WTC11 (cell line): ENCODE measurements around the gene BMP7. TPM values are rescaled to one million over a fixed set of nuclear protein-coding genes. Genes with fewer than 3 reads are reported as not detected.

Experiments used
- ATAC-seq: fragments of 200-7000 bp; cut with Tn5 transposase; 2 replicates; pipeline ENCODE4 v1.10.0; 2021; ENCODE audit warnings: mild to moderate bottlenecking, moderate library complexity
- CTCF ChIA-PET: fragments of 300-600 bp; sonication (Branson Sonifier 250); formaldehyde crosslinking; loops from one replicate; lab custom pipeline; 2021; ENCODE audit warnings: antibody characterized with exemption; lab: Charles Lee
- POLR2A ChIA-PET: fragments of 350-600 bp; sonication (Branson Sonifier 250); formaldehyde crosslinking; loops from one replicate; lab custom pipeline; 2021; ENCODE audit warnings: antibody characterized with exemption; lab: Charles Lee
- DNase-seq: peaks from one replicate; pipeline ENCODE4 v3.0.0; 2021; ENCODE audit warnings: low spot score
- H3K27ac Mint-ChIP-seq: 2 replicates; pipeline ENCODE4 v1.8.0; 2021; ENCODE audit warnings: mixed read lengths
- H3K27me3 Mint-ChIP-seq: 2 replicates; pipeline ENCODE4 v1.8.0; 2021; ENCODE audit warnings: low read depth, mild to moderate bottlenecking, moderate library complexity, mixed read lengths
- H3K36me3 Mint-ChIP-seq: 2 replicates; pipeline ENCODE4 v1.8.0; 2021; ENCODE audit warnings: mixed read lengths
- H3K4me1 Mint-ChIP-seq: 2 replicates; pipeline ENCODE4 v1.8.0; 2022; ENCODE audit warnings: mixed read lengths
- H3K4me3 Mint-ChIP-seq: 2 replicates; pipeline ENCODE4 v1.8.0; 2021; ENCODE audit warnings: mild to moderate bottlenecking, moderate library complexity, mixed read lengths
- H3K9me3 Mint-ChIP-seq: 2 replicates; pipeline ENCODE4 v1.8.0; 2021; ENCODE audit warnings: mixed read lengths
- AFF4 ChIP-seq: sonication (generic); formaldehyde crosslinking; IDR thresholded peaks from 2 replicates; pipeline ENCODE4 v1.8.1; 2023; ENCODE audit warnings: mild to moderate bottlenecking, missing genetic modification reagents, borderline replicate concordance
- ATF3 ChIP-seq: sonication (generic); formaldehyde crosslinking; conservative IDR thresholded peaks from 2 replicates; pipeline ENCODE4 v1.8.1; 2022; ENCODE audit warnings: mild to moderate bottlenecking, missing genetic modification reagents
- CREB1 ChIP-seq: sonication (generic); formaldehyde crosslinking; IDR thresholded peaks from 2 replicates; pipeline ENCODE4 v1.8.0; 2023; ENCODE audit warnings: mild to moderate bottlenecking, missing genetic modification reagents
- E2F5 ChIP-seq: sonication (generic); formaldehyde crosslinking; IDR thresholded peaks from 2 replicates; pipeline ENCODE4 v1.8.1; 2022; ENCODE audit warnings: mild to moderate bottlenecking, moderate library complexity, missing genetic modification reagents
- ELF4 ChIP-seq: sonication (generic); formaldehyde crosslinking; IDR thresholded peaks from 2 replicates; pipeline ENCODE4 v1.8.1; 2022; ENCODE audit warnings: low read depth, mild to moderate bottlenecking, moderate library complexity, missing genetic modification reagents
- FOXP1 ChIP-seq: sonication (generic); formaldehyde crosslinking; IDR thresholded peaks from 2 replicates; pipeline ENCODE4 v1.8.0; 2022; ENCODE audit warnings: missing genetic modification reagents, mild to moderate bottlenecking, moderate library complexity, borderline replicate concordance
- HMGXB4 ChIP-seq: sonication (generic); formaldehyde crosslinking; IDR thresholded peaks from 2 replicates; pipeline ENCODE4 v1.8.1; 2023; ENCODE audit warnings: mild to moderate bottlenecking, moderate library complexity, missing genetic modification reagents
- JAZF1 ChIP-seq: fragments of 250-450 bp; sonication (Bioruptor Pico); IDR thresholded peaks from 2 replicates; pipeline ENCODE4 v1.9.0; 2021; ENCODE audit warnings: moderate library complexity, mild to moderate bottlenecking, inconsistent platforms
- NR1H2 ChIP-seq: sonication (generic); formaldehyde crosslinking; IDR thresholded peaks from 2 replicates; pipeline ENCODE4 v1.9.0; 2021; ENCODE audit warnings: mild to moderate bottlenecking, moderate library complexity, missing genetic modification reagents
- USF2 ChIP-seq: sonication (generic); formaldehyde crosslinking; IDR thresholded peaks from 2 replicates; pipeline ENCODE4 v1.8.1; 2023; ENCODE audit warnings: mild to moderate bottlenecking, missing genetic modification reagents, moderate library complexity
- ZBTB21 ChIP-seq: sonication (generic); formaldehyde crosslinking; IDR thresholded peaks from 2 replicates; pipeline ENCODE4 v1.8.1; 2023; ENCODE audit warnings: mild to moderate bottlenecking, missing genetic modification reagents, borderline replicate concordance
- ZNF219 ChIP-seq: sonication (generic); formaldehyde crosslinking; IDR thresholded peaks from 2 replicates; pipeline ENCODE4 v1.8.0; 2023; ENCODE audit warnings: missing genetic modification reagents, mild to moderate bottlenecking, borderline replicate concordance
- ZNF416 ChIP-seq: fragments of 250-450 bp; sonication (Bioruptor Pico); IDR thresholded peaks from 2 replicates; pipeline ENCODE4 v1.9.0; 2021; ENCODE audit warnings: mild to moderate bottlenecking, inconsistent platforms
- ZNF425 ChIP-seq: fragments of 250-450 bp; sonication (Bioruptor Pico); conservative IDR thresholded peaks from 2 replicates; pipeline ENCODE4 v1.9.0; 2021; ENCODE audit warnings: mild to moderate bottlenecking
- ZNF512 ChIP-seq: sonication (generic); formaldehyde crosslinking; IDR thresholded peaks from 2 replicates; pipeline ENCODE4 v1.8.1; 2022; ENCODE audit warnings: missing genetic modification reagents, borderline replicate concordance
- total RNA-seq: library from RNA; stranded (reverse); gene quantifications from 3 replicates; pipeline ENCODE4 v1.2.3, GENCODE V29; 2021

Gene BMP7
- total RNA-seq, 1 experiment from 2014 or later = 40.7 TPM

GRCh38 chr20:57162362-57162652 is 104.1 kb downstream of the BMP7 start (continued):
- no peak for TF ChIP-seq ZNF425
- TF ChIP-seq ATF3 (CRISPR knock-in tag) = no peak
- TF ChIP-seq HMGXB4 (CRISPR knock-in tag) = no peak
- no peak for TF ChIP-seq USF2 (CRISPR knock-in tag)
- no peak for TF ChIP-seq ZBTB21
- TF ChIP-seq ZNF416 (CRISPR knock-in tag) = no peak
- TF ChIP-seq CREB1 = no peak
- TF ChIP-seq AFF4 (CRISPR knock-in tag) = no peak
- TF ChIP-seq ZNF512 (CRISPR knock-in tag) = no peak

GRCh38 chr20:57161478-57162361 is 104.7 kb downstream of the BMP7 start:
- ATAC-seq = no peak
- Mint-ChIP-seq H3K36me3 (peaks cover 8% of the 10 kb centered on the region; the same call in 1 of the 2 replicates), H3K9me3 (peaks cover 14% of the 10 kb centered on the region), H3K27me3 (no peaks in the 10 kb centered on the region; the same call in 1 of the 2 replicates)
- CTCF ChIA-PET = no interaction called here
- TF ChIP-seq FOXP1 (CRISPR knock-in tag) (no peak), JAZF1 (CRISPR knock-in tag) (no peak), ELF4 (CRISPR knock-in tag) (no peak), E2F5 (CRISPR knock-in tag) (no peak), NR1H2 (CRISPR knock-in tag) (no peak), ZNF219 (CRISPR knock-in tag) (no peak)
- TF ChIP-seq, all 79 proteins: peak for 0
- no peak for DNase-seq
- peaks cover 12% of the 10 kb centered on the region for H3K4me1 Mint-ChIP-seq
- POLR2A ChIA-PET = no interaction called here
- H3K27ac Mint-ChIP-seq = peak overlapping the region; percentile 49
- H3K4me3 Mint-ChIP-seq = no peak overlapping the region
